Measurements from ENCODE around the gene HAUS6. TPM values are rescaled to one million over a fixed set of nuclear protein-coding genes. Genes with fewer than 3 reads are reported as not detected.

HAUS6 gene
- total and polyA plus RNA-seq, 4 donors = 1.9 to 10.1 (median 5.6) TPM

- Histone ChIP-seq H3K9me3 (ENCODE audit: control insufficient read depth in 4 of 4, low read length in 3 of 4) (no peaks in the 10 kb centered on the region), H3K4me3 (ENCODE audit: low read depth in 1 of 3, low read length in 3 of 3) (no peak overlapping the region), H3K27ac (ENCODE audit: low read depth in 1 of 2, low read length in 2 of 2) (no peak overlapping the region), H3K36me3 (ENCODE audit: control insufficient read depth in 4 of 4, insufficient read depth in 3 of 4, low read depth in 1 of 4, low read length in 3 of 4) (no peaks in the 10 kb centered on the region), H3K4me1 (ENCODE audit: control insufficient read depth in 4 of 4, insufficient read depth in 4 of 4, low read length in 3 of 4) (peaks cover 4 to 10% (median 7%) of the 10 kb centered on the region in 4 donors), H3K9ac (ENCODE audit: low read depth in 1 of 2, low read length in 2 of 2) (no peak overlapping the region), H3K27me3 (ENCODE audit: control insufficient read depth in 4 of 4, insufficient read depth in 4 of 4, low read length in 3 of 4) (no peaks in the 10 kb centered on the region)
- WGBS = 95% methylated on average over 6 of the region's 6 CpGs
- no peak for TF ChIP-seq ATF3 (IDR thresholded peaks at IDR 0.05)
- DNase-seq (ENCODE audit: low spot score) = no peak
These were observed 31.0 kb upstream of the HAUS6 start for GRCh38 chr9:19133549-19134345.

- TF ChIP-seq CTCF (IDR thresholded peaks at IDR 0.05; ENCODE audit: low read depth, low read length, missing input control) (no peak), EGR1 (IDR thresholded peaks at IDR 0.05; ENCODE audit: low read depth in 2 of 2) (no peak), SP1 (IDR thresholded peaks at IDR 0.05) (no peak), RXRA (IDR thresholded peaks at IDR 0.05) (no peak), MAX (IDR thresholded peaks at IDR 0.05) (no peak), JUND (IDR thresholded peaks at IDR 0.05) (no peak), REST (IDR thresholded peaks at IDR 0.05) (no peak), FOXA2 (IDR thresholded peaks at IDR 0.05) (no peak), ATF3 (IDR thresholded peaks at IDR 0.05) (no peak), HNF4G (IDR thresholded peaks at IDR 0.05) (no peak), HNF4A (conservative IDR thresholded peaks at IDR 0.05) (no peak)
- peaks cover 0 to 3% (median 1%) of the 10 kb centered on the region in 4 donors for H3K36me3 ChIP-seq (ENCODE audit: control insufficient read depth in 4 of 4, insufficient read depth in 3 of 4, low read depth in 1 of 4, low read length in 3 of 4)
These were observed 27.7 kb upstream of the HAUS6 start for GRCh38 chr9:19130436-19130835.

More at GRCh38 chr9:19130436-19130835, 27.7 kb upstream of the HAUS6 start:
- Histone ChIP-seq H3K9ac (ENCODE audit: low read depth in 1 of 2, low read length in 2 of 2) (no peak overlapping the region), H3K4me3 (ENCODE audit: low read depth in 1 of 3, low read length in 3 of 3) (no peak overlapping the region), H3K9me3 (ENCODE audit: control insufficient read depth in 4 of 4, low read length in 3 of 4) (no peaks in the 10 kb centered on the region), H3K27ac (ENCODE audit: low read depth in 1 of 2, low read length in 2 of 2) (peak overlapping the region in 1 of 2 donors; percentile 74), H3K4me1 (ENCODE audit: control insufficient read depth in 4 of 4, insufficient read depth in 4 of 4, low read length in 3 of 4) (peaks cover 5 to 19% (median 7%) of the 10 kb centered on the region in 4 donors), H3K27me3 (ENCODE audit: control insufficient read depth in 4 of 4, insufficient read depth in 4 of 4, low read length in 3 of 4) (no peaks in the 10 kb centered on the region)
- WGBS = 89% methylated on average over 8 of the region's 8 CpGs
- no peak for DNase-seq (ENCODE audit: low spot score)
